ENCODE measurements around the gene MTMR4.
"Not testable (repeated sequence)": the region's sequence is repeated elsewhere in the genome, so short reads cannot be mapped to it uniquely, and the experiment has no call there.

The MTMR4 gene

DNA sequence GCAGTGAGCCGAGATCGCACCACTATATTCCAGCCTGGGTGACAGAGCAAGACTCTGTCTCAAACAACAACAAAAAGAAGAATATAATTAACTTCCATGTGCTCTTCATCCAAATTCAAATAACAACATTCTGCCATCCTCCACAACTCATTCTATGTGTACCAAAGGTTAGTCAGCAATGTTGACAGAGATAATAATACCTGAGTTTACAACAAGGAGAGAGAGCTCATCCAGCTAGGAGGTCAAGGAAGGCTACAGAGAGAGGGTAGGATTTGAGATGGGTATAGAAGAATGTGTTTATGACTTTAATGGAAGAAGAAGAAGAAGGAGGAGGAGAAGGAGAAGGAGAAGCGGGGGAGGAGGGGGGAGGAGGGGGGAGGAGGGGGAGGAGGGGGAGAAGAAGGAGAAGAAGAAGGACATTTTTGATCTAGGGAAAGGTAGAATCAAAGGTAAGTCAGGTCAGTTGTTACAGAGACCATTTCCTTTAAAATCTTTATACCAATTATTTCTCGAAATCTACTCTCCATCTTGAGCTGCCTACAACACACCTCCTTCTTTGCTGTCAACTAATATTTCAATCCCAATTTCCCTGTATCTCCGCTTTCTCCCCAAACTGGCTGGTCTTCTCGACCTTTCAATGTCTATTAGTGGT, 16.1 kb downstream of the MTMR4 start:
- FAIRE-seq (no peak), DNase-seq (ENCODE audit: insufficient read length, low spot score) (no peak)

DNA sequence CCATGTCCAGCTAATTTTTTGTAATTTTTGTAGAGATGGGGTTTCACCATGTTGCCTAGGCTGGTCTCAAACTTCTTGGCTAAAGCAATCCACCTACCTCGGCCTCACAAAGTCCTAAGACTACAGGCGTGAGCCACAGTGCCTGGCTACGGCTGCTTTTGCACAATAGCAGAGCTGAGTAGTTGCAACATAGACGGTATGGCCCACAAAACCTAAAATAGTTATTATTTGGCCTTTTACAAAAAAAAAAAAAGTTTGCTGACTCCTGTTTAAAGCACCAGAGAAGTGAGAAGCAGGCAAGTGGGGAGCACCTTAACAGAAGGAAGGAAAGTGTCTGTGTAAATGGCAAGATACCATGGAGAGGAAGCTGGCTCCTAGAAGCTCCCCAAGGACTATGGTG, 20.9 kb downstream of the MTMR4 start:
- DNase-seq (ENCODE audit: insufficient read length, low spot score) (no peak), FAIRE-seq (no peak)

DNA sequence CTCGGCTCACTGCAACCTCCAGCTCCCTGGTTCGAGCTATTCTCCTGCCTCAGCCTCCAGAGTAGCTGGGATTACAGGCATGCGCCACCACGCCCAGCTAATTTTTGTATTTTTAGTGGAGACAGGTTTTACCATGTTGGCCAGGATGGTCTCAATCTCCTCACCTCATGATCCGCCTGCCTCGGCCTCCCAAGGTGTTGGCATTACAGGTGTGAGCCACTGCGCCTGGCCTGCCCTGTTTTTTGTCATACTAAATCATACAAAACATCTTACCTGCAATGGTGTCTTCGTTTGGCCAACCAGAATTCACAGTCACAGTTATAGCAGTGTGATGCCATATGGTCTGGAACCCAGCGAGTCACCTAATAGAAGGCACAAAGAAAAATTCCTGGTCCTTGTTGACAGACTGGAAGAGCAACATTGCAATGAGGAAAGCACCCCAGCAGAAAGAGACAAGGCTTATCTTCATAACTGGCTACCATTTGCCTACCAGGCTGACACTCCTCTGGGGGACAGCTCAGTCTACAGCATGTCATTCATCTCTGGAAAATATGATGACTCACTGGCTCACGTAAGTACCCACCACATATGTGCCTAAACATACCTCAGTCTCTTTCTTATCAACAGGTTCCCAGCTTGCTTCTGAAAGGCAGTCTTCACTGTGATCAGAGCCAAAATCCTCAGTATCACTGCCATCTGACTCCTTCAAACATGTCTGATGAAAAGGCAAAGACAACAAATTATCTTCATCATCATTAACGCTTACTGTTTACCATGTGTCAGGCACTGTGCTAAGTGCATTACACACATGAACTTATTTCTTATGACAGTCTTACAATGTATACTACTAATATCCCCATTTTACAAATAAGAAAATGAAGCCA, 22.0 kb downstream of the MTMR4 start:
- peak; percentile 75 for FAIRE-seq

DNA sequence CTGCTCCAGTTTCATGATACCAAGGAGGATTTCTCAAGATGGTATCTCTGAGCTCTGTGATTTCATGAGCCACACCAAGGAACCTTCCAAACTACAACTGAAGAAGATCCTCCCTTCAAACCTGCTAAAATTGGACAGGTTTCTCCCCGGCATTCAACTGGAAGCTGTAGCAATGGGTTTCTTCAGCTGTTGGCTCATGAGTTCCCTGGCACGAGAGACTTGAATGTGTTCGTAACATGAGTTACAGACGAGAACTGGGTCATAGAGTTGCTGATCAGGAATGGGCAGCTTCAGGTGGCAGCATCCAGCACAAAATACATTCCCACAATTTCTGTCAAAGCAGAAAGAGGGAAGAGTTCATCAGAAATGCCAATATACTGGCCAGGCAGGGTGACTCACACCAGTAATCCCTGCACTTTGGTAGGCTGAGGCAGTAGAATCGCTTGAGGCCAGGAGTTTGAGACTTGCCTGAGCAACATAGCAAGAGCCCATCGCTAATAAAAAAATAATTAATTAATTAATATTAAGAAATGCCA, 22.9 kb downstream of the MTMR4 start:
- DNase-seq (ENCODE audit: insufficient read length, low spot score) = no peak
- FAIRE-seq = no peak

More for the DNA sequence above, 22.0 kb downstream of the MTMR4 start:
- no peak for DNase-seq (ENCODE audit: insufficient read length, low spot score)

DNA sequence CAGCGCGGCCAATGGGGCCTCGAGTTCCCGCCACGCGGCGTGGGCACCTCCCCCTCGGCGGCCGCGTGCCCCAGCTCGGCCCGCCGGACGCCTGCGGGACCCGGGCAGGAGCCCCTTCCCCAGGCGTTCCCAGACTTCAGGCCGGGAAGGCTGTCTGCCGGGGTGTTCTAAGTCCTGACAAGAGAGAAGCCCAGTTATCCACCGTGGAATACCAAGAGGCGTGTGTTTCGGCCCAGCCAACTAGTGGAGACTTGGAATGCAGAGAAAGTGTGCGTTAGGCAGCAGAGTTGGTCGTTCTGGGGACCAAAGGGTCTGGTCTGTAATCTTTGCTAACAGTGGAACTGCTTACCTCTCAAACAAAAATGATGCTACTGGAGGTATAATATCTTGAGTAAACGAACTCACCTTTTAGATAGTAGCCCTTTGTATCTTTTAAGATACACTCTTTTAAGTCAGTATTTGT, 26.0 kb downstream of the MTMR4 start:
- FAIRE-seq = no peak
- DNase-seq (ENCODE audit: insufficient read length, low spot score) = no peak

DNA sequence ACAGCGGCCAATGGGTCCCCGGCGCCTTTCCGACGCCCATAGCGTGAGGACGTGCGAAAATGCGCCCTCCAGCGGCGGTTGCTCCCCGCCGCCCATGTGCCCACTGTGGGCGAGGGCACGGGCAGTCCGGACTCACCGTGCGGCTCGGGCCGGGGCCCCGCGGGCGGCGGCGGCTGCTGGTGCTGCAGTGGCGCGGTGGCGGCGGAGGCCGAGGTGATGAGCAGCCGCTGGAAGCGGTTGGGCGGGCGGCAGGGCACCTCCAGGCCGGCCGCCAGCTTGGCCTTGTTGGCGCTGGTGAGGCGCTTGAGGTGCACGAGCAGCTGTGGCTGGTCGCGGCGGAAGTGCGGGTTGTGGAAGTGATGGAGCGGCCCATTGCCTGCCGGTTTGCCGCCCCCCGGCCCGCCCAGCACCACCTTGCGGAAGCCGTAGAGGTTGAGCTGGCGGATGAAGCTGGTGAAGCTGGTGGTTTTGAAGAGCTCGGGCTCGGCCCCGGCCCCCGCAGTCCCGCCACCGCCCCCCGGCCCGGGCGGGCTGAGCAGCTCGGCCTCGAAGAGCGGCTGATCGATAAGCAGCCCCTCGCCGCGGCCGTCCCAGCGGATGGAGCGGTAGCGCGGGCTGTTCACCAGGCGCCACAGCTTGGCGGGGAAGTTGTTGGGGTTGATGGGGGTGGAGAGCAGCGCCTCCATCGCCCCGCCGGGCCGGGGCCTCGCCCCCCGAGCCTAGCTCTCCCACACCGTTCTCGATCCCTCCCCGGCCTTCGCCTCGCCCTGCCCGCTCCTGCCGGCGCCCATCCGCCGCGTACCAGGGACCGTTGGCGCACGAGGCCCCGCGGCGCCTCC, 26.6 kb downstream of the MTMR4 start, which contains the start of gene HSF5:
Gene HSF5 (minus strand): TSS at position 820 of the 839 bp plus-strand sequence. CDS start 134 bp downstream, at position 686.
- FAIRE-seq = no peak

DNA sequence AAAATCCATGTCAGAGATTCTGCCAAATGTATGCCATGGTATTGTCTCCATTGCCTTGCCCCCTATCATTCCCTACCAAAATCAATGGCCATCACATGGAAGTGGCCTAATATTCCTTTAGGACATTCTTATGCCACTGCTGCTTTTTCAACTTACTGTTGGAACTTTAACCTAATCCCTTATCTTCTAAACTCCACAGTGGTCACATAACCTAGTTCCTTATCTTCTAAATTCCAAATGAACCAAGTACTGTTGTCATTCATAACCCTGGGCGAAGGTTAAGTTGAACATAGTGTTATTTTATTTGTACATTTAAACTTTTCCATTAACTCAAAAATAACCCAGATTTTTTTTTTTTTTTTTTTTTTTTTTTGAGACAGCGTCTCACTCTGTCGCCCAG, 29.8 kb downstream of the MTMR4 start:
- DNase-seq (ENCODE audit: insufficient read length, low spot score) (no peak), FAIRE-seq (no peak)

More for the DNA sequence above, 26.6 kb downstream of the MTMR4 start, which contains the start of gene HSF5:
- no peak for DNase-seq (ENCODE audit: insufficient read length, low spot score)

DNA sequence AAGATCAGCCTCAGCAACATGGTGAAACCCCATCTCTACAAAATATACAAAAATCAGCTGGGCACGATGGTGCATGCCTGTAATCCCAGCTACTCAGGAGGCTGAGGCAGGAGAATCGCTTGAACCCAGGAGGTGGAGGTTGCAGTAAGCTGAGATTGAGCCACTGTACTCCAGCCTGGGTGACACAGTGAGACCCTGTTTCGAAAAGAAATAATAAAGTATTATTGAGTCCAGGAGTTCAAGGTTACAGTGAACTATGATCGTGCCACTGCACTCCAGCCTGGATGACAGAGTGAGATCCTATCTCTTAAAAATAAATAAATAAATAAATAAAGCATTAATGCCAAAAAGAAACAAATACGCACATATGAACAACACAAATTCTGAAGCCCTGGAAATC, 32.6 kb downstream of the MTMR4 start:
- FAIRE-seq; DNase-seq (ENCODE audit: insufficient read length, low spot score): not testable (repeated sequence)

DNA sequence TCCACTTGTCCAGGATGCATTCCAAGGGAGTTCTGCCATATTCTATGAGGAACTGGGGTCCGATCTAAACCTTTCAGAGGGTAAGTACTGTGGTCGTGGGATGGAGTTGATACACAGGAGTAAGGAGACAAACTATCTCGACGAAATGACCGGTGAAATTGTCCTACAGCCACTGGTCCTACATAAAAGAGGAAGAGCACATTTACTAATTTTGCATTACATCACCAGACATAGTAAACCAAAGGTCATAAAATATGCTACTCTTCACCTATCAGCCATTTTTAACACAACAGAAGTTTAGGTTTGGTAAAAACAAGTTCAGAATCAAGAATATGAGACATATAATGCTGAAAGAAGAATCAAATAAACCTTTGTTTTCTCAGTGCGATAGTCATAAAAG, 34.3 kb downstream of the MTMR4 start:
- no peak for DNase-seq (ENCODE audit: insufficient read length, low spot score)
- FAIRE-seq = no peak

DNA sequence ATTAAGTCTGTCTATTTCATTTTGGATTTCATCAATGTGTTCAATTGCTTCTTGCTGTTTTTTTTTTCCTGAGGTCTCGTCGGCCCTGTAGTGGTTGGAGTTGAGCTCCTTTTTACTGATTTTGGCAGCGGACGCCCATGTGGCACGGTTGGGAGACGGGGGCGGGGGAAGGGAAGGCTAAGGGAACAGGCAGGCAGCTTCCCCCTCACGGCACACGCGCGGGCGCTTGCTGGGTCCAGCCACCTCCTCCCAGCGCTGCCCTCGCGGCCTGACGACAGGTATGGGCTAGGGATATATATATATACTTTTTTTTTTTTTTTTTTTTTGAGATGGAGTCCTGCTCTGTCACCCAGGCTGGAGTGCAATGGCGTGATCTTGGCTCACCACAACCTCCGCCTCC, 37.6 kb downstream of the MTMR4 start:
- FAIRE-seq (no peak), DNase-seq (ENCODE audit: insufficient read length, low spot score) (no peak)

DNA sequence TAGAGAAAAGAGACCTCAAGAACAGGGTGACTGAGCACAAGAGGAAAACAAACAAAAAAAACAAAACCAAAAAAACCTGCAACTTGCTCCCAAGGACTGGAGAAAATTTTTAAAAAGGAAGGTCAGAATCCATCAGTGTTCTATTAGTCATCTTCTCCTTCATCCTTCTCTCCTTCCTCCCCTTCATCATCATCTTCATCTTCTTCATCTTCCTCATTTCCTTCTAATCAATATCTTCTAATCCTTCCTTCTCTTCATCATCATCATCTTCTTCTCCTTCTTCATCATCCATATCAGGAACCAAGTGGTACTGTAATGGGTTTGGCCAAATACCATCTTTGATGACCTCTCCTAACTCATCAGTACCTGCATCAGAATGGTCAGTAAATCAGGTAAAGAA, 38.5 kb downstream of the MTMR4 start:
- DNase-seq (ENCODE audit: insufficient read length, low spot score) = no peak
- peak; percentile 63 for FAIRE-seq

DNA sequence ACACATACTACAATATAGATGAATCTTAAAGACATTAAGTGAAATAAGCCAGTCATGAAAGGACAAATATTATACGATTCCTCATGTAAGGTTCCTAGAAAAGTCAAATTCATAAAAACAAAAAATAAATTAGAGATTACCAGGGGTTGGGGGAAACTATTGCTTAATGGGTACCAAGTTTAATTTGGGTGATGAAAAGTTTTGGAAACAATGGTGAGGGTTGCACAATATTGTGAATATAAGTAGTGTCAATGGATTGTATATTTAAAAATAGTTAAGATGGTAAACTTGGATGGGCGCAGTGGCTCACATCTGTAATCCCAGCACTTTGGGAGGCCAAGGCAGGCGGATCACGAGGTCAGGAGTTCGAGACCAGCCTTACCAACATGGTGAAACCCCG, 44.1 kb downstream of the MTMR4 start:
- DNase-seq (ENCODE audit: insufficient read length, low spot score) = no peak

DNA sequence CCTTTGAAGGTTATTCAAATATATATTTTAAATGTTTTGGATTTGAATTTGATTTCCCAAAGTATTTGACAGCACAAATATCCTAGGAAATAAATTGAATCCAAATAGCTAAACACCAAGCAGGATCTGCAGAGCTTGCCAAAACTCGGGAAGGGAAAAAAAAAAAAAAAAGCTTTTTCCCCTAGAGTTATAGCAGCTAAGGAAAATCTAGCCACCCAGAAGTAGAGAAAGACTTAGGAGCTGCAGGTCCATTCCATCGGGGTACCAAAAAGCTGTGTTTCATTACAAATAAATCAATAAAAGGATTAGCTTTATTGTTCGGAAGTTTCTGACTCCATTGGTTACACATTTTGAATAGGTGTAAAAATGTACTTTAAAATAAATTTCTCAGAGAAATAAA, 45.5 kb downstream of the MTMR4 start:
- DNase-seq (ENCODE audit: insufficient read length, low spot score) = no peak

More for the DNA sequence above, 44.1 kb downstream of the MTMR4 start:
- FAIRE-seq = no peak

DNA sequence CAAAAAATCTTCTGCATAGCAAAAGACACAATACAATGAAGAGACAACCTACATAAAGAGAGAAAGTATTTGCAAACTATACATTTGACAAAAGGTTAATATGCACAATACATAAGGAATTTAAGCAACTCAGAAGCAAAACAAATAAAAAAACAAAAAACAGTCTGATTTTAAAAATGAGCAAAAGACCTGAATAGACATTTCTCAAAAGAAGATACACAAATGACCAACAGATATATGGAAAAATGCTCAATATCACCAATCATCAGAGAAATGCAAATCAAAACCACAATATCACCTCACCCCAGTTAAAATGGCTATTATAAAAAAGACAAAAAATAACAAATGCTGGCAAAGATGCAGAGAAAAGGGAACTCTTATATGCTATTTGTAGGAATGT, 58.9 kb downstream of the MTMR4 start:
- DNase-seq (ENCODE audit: insufficient read length, low spot score) = no peak
- no peak for FAIRE-seq

More for the DNA sequence above, 45.5 kb downstream of the MTMR4 start:
- FAIRE-seq = no peak

DNA sequence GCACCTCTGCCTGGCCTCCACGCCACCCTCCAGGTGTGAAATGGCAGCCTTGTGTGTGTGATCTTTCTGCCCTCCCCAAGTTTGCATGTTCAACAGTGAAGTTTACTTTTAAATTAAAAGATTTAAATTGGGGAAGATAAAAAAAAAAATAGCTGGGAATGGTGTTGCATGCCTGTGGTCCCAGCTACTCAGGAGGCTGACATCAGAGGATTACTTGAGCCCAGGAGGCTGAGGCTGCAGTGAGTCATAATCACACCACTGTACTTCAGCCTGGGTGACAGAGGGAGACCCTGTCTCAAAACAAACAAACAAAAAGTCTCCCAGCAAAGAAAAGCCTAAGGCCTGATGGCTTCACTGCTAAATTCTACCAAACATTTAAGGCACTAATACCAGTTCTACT, 61.7 kb downstream of the MTMR4 start:
- FAIRE-seq (no peak), DNase-seq (ENCODE audit: insufficient read length, low spot score) (no peak)

DNA sequence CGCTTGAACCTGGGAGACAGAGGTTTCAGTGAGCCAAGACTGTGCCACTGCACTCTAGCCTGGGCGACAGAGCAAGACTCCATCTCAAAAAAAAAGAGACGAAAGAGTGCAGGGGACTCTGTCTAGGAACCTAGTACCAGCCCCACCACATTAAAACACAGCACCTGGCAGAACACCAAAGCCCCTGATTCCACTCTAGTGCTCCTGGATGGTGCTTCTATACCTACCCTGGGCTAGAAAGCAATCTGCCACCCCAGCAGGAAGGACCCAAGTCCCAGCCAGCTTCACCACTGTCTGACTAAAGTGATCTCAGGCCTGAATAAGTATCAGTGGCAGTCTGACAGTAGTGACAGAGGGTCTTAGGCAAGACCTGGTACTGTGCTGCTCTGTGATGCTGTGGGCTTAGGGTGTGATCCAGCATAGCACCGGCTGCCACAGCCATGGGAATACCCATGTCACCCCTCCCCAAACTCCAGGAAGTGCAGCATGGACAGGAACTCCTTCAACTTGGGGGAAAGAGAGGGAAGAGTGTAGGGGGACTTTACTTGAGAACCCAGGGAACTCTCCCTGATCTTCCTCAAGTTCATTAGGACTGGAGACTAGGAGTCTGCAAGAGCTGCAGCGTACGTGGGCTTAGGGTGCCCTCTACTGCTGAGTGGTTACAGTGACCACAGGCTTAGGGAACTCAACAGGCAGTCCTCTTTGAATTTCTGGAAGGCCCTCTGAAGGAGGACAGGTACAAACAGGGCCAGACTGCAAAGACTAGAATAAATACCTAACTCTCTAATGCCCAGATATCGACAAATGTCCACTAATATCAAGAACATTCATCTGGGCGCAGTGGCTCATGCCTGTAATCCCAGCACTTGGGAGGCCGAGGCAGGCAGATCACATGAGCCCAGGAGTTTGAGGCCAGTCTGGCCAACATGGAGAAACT, 67.1 kb downstream of the MTMR4 start:
- DNase-seq (ENCODE audit: insufficient read length, low spot score) = peak; percentile 91
- FAIRE-seq = peak; percentile 83

DNA sequence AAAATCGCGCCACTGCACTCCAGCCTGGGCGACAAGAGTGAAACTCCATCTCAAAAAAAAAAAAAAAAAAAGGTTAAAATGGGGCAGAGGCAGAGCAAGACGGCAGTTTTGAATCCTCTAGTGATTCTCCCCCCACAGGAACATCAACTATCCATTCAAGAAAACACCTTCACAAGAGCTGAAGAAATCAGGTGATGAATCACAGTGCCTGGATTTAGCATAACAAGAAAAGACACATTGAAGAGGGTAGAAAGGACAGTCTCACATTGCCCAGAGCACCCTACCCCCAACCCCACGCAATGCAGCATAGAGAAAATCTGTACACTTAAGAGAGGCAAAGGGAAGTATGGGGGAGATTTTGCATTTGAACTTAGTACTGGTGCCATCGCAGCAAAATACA, 68.4 kb downstream of the MTMR4 start:
- no peak for DNase-seq (ENCODE audit: insufficient read length, low spot score)
- FAIRE-seq = peak; percentile 48
